AG04449 (cell line): Measurements from ENCODE around the gene DENND4B.

Source experiments
- CTCF ChIA-PET: fragments of 350-600 bp; formaldehyde crosslinking; extraction: SDS; loops from one replicate; lab custom pipeline; 2021; ENCODE audit warnings: antibody characterized with exemption; lab: Yijun Ruan, JAX
- POLR2A ChIA-PET: fragments of 400-600, 350-600 bp; formaldehyde crosslinking; extraction: SDS; loops from one replicate; lab custom pipeline; 2020; ENCODE audit warnings: antibody characterized with exemption, inconsistent platforms; lab: Yijun Ruan, JAX
- DNase-seq: peaks from one replicate; pipeline ENCODE4 v3.0.0-alpha.2; 2010; ENCODE audit warnings: low read depth, low spot score
- H3K4me3 ChIP-seq: 2 replicates; pipeline ENCODE4 v1.5.1; 2011; ENCODE audit warnings: low read depth, mild to moderate bottlenecking, control low read depth, low read length
- TF ChIP-seq, protein P1 (sequence below): IDR thresholded peaks from one replicate; pipeline ENCODE4 v1.5.1; 2011; ENCODE audit warnings: mild to moderate bottlenecking, moderate library complexity, low read length, control low read depth, inconsistent platforms; ENCODE audit not compliant: insufficient read depth; ENCODE audit errors: missing control alignments

The DENND4B gene

DNA sequence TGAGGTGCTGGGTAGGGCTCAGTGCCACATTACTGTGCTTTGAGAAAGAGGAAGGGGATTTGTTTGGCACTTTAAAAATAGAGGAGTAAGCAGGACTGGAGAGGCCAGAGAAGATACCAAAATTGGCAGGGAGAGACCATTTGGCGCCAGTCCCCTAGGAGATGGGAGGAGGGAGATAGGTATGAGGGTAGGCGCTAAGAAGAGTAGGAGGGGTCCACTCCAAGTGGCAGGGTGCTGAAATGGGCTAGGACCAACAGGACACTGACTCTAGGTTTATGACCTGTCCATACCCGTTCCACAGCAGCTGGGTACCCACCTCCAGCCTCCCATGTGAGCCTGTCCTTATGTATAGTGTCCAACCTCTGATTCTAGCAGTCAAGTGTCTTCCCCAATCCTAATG lies 12.9 kb upstream of the DENND4B start:
- CTCF ChIA-PET = interaction anchor here (1.2 to 5.6 kb wide), 2 partner anchors 14 to 28 kb away, joined by 3 to 83 read pairs; partner anchors contain the start of gene DENND4B

DNA sequence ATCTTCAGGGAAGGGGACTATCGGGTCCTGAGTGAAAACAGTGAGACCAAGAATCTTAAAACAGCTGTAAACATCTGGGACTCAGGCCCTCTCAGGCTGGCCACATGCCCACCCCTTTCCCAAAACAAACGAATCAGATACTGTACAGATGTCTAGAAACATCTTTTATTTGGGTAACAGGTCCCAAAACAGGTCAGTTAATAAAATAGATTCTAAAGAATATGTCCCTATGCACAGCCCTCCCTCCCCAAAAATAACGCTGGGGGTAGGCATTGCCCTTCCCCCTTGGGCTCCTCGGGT lies 12.4 kb upstream of the DENND4B start:
- TF ChIP-seq, protein P1, sequence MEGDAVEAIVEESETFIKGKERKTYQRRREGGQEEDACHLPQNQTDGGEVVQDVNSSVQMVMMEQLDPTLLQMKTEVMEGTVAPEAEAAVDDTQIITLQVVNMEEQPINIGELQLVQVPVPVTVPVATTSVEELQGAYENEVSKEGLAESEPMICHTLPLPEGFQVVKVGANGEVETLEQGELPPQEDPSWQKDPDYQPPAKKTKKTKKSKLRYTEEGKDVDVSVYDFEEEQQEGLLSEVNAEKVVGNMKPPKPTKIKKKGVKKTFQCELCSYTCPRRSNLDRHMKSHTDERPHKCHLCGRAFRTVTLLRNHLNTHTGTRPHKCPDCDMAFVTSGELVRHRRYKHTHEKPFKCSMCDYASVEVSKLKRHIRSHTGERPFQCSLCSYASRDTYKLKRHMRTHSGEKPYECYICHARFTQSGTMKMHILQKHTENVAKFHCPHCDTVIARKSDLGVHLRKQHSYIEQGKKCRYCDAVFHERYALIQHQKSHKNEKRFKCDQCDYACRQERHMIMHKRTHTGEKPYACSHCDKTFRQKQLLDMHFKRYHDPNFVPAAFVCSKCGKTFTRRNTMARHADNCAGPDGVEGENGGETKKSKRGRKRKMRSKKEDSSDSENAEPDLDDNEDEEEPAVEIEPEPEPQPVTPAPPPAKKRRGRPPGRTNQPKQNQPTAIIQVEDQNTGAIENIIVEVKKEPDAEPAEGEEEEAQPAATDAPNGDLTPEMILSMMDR = no peak
- POLR2A ChIA-PET = interaction anchor here (0.6 to 1.7 kb wide), 8 partner anchors 9 to 36 kb away, joined by 3 to 17 read pairs (median 4); partner anchors contain the start of genes CREB3L4, DENND4B, GATAD2B and JTB
- CTCF ChIA-PET = interaction anchor here (1.5 to 5.6 kb wide), 2 partner anchors 14 to 28 kb away, joined by 7 to 83 read pairs; partner anchors contain the start of genes DENND4B and RAB13
- H3K4me3 ChIP-seq = peak overlapping the region; percentile 94
- DNase-seq = no peak

More for the DNA sequence above, 12.9 kb upstream of the DENND4B start:
- H3K4me3 ChIP-seq = no peak overlapping the region
- DNase-seq = no peak
- TF ChIP-seq, protein P1 = no peak
- POLR2A ChIA-PET = interaction anchor here (0.6 to 1.7 kb wide), 3 partner anchors 8 to 296 kb away, joined by 3 to 17 read pairs (median 5); partner anchors contain the start of gene CREB3L4

DNA sequence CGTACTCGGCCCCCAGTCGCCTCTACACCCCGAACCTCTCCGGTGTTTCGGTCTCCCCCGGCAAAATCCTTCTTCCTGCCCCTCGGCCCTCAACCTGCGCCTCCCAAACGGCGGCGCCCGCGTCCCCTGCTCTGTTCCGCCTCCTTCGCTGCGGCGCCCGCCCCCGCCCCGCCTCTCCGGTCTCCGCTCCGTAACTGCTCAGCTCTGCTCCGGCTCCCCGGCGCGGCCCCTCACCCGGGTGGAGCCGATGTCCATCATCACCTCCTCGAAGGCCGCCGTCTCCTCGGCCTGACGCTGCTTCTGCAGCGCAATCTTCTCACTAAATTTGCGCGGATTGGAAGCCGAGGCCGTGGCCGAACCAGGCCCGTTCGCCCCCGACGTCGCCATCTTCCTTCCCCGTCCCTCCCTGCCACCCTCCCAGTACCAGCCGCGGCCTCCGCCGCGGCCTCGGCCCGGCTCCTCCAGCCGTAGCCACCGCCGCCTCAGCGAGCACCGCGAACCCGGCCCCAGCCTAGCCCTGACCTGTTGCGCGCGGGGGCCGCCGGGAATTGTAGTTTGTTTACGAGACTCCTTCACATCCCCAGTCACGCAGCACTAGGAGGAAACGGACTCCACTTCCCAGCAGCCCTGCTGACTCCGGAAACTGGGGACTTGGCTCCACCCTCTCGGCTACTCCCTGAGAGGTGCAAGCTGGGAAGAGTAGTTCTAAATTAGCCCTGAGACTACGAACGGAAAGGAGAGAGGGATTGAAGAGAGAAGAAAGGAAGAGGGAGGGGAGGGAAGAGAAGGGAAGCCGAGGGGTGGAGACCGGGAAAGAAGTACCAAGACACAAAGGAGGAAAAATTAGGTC lies 11.8 kb upstream of the DENND4B start, which contains the start of gene CRTC2:
TSS of gene CRTC2 (minus strand) at position 502 of the 850 bp plus-strand sequence. CDS start at position 387, 115 bp downstream.
- CTCF ChIA-PET = interaction anchor here (1.0 to 5.6 kb wide), 3 partner anchors 13 to 138 kb away, joined by 3 to 83 read pairs (median 7); partner anchors contain the start of genes DENND4B and RAB13
- H3K4me3 ChIP-seq = peak within 1 kb of the TSS; percentile 94
- POLR2A ChIA-PET = interaction anchor here (0.6 to 2.7 kb wide), 11 partner anchors 9 to 35 kb away, joined by 3 to 18 read pairs (median 4); partner anchors contain the start of genes CREB3L4, DENND4B, GATAD2B and JTB
- DNase-seq = peak; percentile 85
- TF ChIP-seq, protein P1 = peak; percentile 2

DNA sequence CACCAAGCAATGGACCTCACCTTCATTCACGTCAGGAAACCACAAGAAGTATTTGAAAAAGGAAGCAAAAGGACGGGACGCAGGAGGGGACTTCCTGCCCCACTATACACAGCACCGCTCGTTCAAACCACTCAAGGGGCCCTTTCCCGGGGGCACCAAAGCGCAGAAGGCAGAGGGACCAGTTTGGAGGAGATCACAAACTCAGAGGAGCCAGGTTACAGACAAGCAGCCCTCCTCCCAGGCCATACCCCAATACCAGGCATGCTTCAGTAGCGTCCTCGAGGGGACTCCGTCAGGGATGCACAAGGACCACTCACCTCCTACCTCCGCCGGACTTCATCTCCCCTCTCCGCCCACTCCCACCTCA lies 11.2 kb upstream of the DENND4B start:
- CTCF ChIA-PET = interaction anchor here (0.7 to 5.6 kb wide), 4 partner anchors 9 to 137 kb away, joined by 3 to 83 read pairs (median 6); partner anchors contain the start of genes DENND4B and RAB13
- peak overlapping the region; percentile 94 for H3K4me3 ChIP-seq
- POLR2A ChIA-PET = interaction anchor here (0.6 to 2.7 kb wide), 7 partner anchors 8 to 332 kb away, joined by 3 to 18 read pairs (median 4); partner anchors contain the start of genes CREB3L4, DENND4B and JTB
- TF ChIP-seq, protein P1 = no peak
- no peak for DNase-seq

DNA sequence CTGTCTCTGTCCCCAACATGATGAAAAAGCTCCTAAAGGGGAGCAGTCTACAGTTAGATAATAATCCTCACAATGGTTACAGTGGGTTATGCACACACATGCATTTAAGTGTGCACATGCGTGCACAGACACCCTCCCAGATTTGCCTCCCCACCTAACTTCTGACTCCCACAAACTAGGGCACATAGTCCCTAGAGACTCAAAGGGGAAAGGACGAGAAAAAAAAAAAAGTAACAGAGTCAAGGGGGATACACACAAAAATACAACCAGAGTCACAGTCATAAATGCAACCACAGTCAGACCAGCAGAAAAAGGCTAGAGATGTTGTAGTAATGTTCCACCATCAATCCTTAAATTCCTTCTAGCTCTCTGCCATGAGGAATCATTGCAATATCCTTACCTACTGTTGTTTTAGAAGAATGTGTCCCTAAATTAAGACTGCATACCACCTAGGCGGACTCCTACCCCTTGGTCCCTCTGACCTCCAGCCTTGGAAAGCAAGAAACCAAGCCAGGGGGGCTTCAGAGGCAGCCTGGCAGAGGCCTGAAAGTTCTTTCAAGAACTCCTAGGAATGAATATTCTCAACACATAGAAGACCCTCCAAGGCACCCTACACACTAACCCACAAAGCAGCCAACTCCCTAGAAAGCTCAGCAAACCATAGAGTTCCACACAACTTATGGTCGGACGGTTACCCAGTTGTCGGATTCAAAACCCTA lies 10.6 kb upstream of the DENND4B start:
- CTCF ChIA-PET = interaction anchor here (0.7 to 5.6 kb wide), 6 partner anchors 10 to 137 kb away, joined by 3 to 83 read pairs (median 4); partner anchors contain the start of gene DENND4B
- no peak for DNase-seq
- POLR2A ChIA-PET = interaction anchor here (0.7 to 2.7 kb wide), 5 partner anchors 8 to 331 kb away, joined by 3 to 18 read pairs (median 4); partner anchors contain the start of genes CREB3L4 and DENND4B
- TF ChIP-seq, protein P1 = no peak
- H3K4me3 ChIP-seq = peak overlapping the region; percentile 94
